Stimulated activated CD4-positive, alpha-beta T cell treated with anti-CD3 and anti-CD28 coated beads, TNF-alpha, amount 100 ng/mL, for 48 hours (primary cell): ENCODE measurements around the gene SPINDOC.
"Not testable (repeated sequence)": the region's sequence is repeated elsewhere in the genome, so short reads cannot be mapped to it uniquely, and the experiment has no call there.

Experiments
- DNase-seq, 3 donors: peaks; one replicate each; pipeline ENCODE4 v3.0.0-alpha.2; 2020; ENCODE audit warnings: low read depth in 3 of 3

SPINDOC gene, protein sequence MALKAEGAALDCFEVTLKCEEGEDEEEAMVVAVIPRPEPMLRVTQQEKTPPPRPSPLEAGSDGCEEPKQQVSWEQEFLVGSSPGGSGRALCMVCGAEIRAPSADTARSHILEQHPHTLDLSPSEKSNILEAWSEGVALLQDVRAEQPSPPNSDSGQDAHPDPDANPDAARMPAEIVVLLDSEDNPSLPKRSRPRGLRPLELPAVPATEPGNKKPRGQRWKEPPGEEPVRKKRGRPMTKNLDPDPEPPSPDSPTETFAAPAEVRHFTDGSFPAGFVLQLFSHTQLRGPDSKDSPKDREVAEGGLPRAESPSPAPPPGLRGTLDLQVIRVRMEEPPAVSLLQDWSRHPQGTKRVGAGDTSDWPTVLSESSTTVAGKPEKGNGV

GRCh38 chr11:63813035-63813562, at the start of gene SPINDOC:
Gene SPINDOC (plus strand): TSS chr11:63813456. CDS start chr11:63813687, 231 bp downstream.
- peak; percentile 38 to 67 (median 44) for DNase-seq

- DNase-seq, result no peak
Observed at GRCh38 chr11:63763496-63764339, 49.5 kb upstream of the SPINDOC start.

- no peak for DNase-seq
Observed at GRCh38 chr11:63764340-63764678, 48.9 kb upstream of the SPINDOC start.

GRCh38 chr11:63764679-63765647, 48.3 kb upstream of the SPINDOC start:
- no peak for DNase-seq

DNA sequence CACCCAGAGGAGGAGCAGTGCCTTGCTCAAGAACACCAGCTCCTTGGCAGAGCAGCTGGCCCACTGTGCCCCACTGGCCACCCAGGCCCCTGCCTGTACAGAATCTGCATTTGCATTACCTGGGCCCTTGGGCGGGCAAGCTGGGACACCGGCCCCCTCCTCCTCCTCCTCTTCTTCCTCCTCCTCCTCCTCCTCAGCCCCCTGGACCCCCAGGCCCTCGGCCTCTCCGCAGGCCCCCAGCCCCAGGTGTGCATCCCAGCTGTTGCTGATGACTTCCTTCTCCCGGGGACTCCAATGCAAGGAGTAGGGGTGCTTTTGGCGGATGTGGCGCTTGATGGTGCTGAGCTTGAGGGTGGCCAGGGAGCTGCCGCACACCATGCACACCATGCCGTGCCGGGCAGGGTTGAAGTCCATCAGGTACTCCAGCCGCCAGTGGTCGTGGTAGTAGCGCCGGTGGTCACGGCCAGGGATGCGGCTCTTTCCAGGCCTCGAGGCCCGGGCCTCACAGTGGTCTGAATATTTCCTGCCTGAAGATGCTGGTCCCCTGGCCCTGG, 47.5 kb upstream of the SPINDOC start:
- no peak for DNase-seq

DNA sequence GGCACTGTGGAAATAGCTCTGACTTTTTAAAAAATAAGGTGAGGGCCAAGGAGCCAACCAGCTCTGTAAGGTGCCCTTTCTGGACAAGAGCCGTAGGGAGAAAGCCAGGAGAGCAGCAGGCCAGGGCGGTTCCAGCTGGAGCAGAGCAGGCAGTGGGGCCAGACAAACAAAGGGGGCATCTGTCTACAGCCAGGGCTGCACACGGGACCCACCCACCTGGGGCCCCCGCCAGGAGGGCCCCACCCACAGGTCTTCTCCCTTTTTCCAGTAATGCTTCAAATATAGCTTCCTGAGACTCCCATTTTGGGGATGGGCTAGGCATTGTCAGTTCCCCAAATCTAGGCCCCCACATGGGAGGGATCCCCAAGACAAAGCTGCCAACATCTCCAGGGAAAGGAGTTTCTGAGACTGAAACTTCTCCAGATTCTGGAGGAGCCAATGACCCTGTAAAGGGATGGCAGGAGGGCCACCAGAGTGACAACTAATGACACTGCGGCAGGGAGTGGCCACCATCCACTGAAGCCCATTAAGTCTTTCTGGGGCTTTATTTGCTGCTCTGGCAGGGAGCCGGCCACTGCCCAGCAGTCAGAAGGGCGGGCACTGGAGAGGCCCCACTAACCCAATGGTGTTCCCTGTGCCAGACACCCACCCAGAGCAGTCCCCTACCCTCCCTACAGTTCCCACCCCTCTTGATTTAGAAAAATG, 46.6 kb upstream of the SPINDOC start:
- no peak for DNase-seq

GRCh38 chr11:63767267-63767564, 46.0 kb upstream of the SPINDOC start:
- DNase-seq, result no peak

DNA sequence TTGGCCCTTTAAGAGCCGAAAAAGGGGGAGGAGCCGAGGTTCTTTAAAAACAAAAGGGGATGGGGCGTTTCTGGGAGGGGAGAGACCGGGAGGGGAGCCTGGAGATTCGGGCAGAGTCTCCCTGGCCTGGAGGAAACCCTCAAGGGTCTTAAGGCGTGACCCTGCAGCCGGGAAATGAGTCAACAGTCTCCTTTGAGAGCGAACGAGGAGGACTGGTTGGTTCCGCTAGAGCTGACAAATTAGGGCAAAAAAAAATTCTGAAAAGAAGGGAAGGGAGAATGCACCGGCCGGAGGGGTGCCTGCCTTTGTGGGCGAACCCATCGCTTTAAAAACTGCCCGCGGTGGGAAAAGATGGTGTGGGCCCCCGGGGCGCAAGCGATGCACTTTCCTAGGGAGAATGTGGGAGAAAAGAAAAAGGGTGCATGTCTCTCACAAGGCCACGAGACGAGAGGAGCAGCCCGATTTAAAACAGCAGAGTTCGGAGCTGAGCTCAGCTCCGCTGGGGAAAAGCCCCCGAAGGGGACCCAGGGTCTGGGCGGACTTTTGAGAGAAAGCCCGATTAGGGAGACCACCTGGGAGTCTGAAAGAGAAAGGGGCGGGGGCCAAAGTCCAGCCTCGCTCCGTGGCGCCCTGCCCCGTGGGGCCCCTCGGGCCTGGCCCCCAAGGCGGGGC, 45.6 kb upstream of the SPINDOC start:
- peak in 1 of 3 donors; percentile 21 for DNase-seq

GRCh38 chr11:63768237-63769041, 44.8 kb upstream of the SPINDOC start, which contains the start of gene ZFTA:
Gene ZFTA (minus strand): TSS chr11:63768775. CDS start chr11:63768622, 153 bp downstream.
- DNase-seq, result peak in 2 of 3 donors; percentile 18 to 39

- DNase-seq, result peak in 1 of 3 donors; percentile 24
Observed at GRCh38 chr11:63769042-63769713, 44.1 kb upstream of the SPINDOC start.

DNA sequence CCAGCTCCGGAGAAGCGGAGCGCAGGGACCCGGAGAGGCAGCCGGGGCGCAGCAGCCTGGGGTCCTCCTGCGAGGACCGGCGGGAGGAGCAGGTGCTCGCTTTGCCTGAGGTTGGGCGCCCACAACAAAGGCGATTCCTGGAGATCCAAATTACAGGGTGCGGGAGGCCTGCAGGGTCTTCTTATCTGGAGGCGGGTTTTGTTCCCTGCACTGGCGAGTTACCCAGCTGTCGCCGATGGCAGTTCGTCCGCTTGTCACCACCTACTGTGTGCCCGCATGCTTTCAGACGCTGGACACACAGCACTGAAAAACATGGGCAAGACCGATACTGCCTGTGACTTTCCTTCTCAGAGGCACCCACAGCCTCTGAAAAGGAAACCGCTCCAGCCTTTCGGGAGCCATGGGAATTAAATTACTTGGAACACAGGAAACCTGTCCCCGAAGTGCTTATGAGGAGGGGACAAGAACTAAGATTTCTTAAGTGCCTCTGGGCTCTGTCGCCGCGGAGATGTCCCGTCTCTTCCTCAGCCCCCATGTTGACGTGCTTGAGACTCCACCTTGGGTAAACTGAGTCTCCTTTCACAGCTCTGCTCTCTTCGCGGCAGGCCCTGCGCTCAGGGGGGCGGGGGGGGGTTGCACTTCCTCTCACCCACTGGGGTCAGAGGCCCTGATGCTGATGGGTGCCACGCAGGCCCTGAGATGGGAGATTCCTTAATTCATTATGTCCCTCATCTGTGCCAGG, 43.4 kb upstream of the SPINDOC start:
- no peak for DNase-seq

- no peak for DNase-seq
Observed at GRCh38 chr11:63770763-63771162, 42.5 kb upstream of the SPINDOC start.

DNA sequence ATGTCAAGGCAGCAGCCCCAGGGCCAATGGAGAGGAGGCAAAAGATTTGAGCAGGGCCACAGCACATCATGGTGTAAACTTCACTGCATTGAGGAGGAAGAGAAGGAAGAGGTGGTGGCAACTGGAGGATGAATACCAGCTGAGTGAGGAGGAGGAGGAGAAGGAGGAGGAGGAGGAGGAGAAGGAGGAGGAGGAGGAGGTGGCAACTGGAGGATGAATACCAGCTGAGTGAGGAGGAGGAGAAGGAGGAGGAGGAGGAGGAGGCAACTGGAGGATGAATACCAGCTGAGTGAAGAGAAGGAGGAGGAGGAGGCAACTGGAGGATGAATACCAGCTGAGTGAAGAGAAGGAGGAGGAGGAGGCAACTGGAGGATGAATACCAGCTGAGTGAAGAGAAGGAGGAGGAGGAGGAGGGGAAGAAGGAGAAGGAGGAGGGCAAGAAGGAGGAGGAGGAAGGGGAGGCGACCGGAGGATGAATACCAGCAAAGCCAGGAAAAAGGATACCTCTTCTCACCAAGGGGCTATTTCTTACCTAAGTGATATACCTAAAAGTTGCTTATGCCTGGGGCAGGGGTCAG, 41.4 kb upstream of the SPINDOC start:
- not testable (repeated sequence) for DNase-seq

DNA sequence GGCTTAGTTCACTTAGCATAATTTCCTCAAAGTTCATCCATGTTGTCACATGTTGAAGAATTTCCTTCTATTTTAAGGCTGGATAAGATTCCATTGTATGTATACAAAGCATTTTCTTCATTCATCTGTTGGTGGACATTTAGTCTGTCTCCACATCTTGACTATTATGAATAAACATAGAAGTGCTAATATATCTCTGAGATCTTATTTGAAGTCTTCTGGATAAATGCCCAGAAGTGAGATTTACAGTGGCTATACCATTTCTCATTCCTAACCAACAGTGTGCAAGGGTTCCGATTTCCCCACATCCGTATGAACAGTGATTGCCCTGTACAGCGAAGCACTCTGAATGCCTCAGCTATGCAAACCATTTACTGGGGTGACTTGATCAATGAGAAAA, 38.1 kb upstream of the SPINDOC start:
- no peak for DNase-seq

- DNase-seq, result no peak
Observed at GRCh38 chr11:63779039-63779438, 34.2 kb upstream of the SPINDOC start.

DNA sequence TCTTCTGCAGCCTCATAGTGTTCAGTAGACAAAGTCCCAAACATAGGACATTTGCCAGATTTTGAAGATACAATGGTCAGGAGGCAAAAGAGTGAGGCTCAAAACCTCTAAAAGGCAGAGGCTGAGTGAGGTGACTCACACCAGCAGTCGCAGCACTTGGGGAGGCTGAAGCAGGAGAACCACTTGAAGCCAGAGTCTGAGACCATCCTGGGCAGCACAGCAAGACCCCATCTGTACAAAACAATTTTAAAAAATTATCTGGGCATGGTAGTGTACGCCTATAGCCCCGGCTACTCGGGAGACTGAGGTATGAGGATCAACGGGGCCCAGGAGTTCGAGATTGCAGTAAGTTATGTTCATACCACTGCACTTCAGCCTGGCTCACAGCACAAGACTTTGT, 30.5 kb upstream of the SPINDOC start:
- DNase-seq, result no peak

- DNase-seq, result no peak
Observed at GRCh38 chr11:63783925-63784592, 29.2 kb upstream of the SPINDOC start.
